HG02759 (cell line): Measurements from ENCODE around the gene MAP1LC3A.

Experiments
- ATAC-seq: cut with Tn5 transposase; IDR thresholded peaks from one replicate; pipeline ENCODE4 v1.9.1; 2021; ENCODE audit warnings: mild to moderate bottlenecking, moderate library complexity; ENCODE audit not compliant: unreplicated experiment

The MAP1LC3A gene

GRCh38 chr20:34547844-34548613 lies 10.5 kb upstream of the MAP1LC3A start:
- ATAC-seq: no peak

DNA sequence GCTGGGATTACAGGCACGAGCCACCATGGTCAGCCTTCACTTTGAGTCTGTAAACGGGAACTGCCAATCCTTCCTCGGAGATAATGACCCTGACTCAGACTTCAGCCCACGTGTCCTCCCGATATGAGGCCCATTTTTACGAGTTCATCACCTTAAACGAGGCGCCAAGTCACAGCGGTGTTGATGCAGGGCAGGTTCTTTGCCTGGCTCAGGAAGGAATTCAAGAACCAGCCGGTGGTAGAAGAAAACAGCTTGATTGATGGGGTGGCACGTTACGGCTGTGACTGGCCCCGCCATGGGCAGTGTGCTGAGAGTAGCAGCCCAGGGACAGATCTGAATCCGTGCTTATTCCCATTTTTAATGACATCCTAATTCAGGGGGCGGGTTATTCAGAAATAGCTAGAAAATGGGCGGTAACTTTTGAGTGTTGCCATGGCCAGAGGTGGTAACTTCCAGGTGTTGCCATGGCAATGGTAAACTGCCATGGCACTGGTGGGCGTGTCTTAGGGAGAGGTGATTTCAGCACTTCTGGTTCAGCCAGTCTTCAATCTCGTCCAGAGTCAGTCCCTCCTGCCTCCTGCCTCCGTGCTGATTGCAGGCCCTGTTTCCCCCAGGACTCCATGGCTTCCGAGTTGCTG lies 9.1 kb upstream of the MAP1LC3A start:
- no peak for ATAC-seq

GRCh38 chr20:34549929-34550305 lies 8.6 kb upstream of the MAP1LC3A start:
- no peak for ATAC-seq

DNA sequence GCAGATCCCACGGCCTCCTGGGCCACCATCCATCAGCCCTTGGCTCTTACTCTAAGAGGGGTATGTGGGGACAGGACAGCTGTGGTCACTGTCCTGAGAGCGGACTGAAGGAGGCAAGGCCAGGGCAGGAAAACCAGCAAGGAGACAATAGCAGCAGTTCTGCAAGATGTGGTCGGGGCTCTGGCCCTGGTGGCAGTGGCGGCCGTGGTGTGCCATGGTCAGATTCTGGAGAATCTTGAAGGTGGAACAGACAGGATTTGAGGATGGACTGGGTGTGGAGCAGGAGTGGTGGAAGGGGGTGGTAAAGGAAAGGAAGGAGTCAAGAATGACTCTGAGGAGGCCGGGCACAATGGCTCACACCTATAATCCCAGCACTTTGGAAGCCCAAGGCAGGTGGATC lies 5.9 kb upstream of the MAP1LC3A start:
- no peak for ATAC-seq

- ATAC-seq: no peak
These were observed 5.1 kb upstream of the MAP1LC3A start for GRCh38 chr20:34553366-34553867.

- ATAC-seq: no peak
These were observed 590 bp upstream of the MAP1LC3A start for GRCh38 chr20:34557936-34558319.

- no peak for ATAC-seq
These were observed 1.0 kb downstream of the MAP1LC3A start for GRCh38 chr20:34559311-34560140.

GRCh38 chr20:34560141-34560523 lies 1.6 kb downstream of the MAP1LC3A start:
- no peak for ATAC-seq

DNA sequence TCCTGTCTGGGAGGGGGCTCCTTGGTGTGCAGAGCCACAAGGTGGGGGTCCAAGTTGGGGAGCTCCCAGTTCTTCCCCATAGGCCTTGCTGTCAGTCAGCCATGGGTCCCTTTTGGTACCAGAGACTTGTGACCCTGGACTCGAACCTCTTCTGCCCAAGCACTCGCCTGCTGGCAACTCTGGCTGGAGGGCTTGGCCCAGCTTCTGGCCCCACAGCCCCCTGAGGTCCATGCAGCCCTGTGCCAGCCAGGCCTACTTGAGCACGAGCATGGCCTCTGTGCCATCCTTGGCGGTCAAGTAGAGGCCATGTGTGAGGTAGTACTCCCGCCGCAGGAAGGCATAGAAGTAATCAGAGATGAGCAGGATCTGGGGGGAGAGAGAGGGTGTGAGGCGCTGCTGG lies 2.1 kb downstream of the MAP1LC3A start:
- ATAC-seq: no peak

DNA sequence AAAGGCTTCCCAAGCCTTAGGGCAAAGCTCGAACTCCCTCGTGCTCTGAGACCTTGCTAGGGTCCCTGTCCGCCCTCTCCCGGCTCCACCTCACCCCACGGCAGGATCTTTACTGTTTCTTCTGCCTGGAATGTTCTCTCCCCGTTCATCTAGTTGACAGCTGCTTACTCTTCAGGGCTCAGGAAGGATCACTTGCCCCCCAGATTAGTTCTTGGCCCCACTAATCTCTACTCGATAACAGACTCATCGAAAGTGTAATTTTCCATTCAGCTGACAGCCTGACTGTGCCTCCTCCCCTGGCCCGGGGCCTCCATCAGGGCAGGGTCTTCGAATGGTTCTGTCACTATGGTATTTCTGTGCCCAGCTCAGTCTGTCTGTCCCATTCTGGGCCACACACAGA lies 3.1 kb downstream of the MAP1LC3A start:
- no peak for ATAC-seq

DNA sequence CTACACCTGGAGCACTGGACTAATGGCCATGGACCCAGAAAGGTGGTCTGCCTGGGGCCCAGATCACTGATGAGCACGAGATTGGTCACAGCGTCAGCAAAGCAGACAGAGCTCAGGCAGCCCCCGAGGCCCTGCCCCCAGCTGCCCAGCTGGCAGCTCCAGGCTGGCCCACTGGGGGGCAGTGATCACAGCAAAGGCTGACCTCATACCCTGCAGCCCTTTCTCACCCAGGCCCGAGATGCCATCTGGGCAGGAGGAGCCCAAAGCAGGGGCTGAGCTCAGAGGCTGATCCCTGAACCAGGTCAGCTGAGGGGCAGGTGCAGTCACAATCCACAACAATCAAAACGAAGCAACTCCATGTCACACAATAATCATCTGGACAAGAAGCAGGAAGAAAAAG lies 4.1 kb downstream of the MAP1LC3A start:
- no peak for ATAC-seq

DNA sequence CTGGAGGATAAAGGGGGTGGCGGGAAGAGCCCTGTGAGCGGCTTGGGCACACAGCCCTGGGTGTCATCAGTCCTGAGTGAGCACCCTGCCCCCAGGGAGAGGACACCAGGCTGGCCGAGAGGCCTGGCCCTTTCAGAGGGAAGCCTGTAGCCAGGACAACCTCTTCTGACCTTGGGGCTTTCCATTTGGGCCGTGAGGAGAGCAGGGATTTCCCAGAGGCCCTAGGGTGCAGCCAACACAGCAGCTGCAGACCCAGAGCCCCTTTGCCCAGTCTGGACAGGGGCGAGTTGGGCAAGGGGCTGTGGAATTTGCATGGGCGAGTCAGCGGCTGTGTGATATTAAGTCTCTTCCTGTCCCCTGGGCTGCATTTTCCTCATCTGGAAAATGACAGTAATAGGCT lies 6.3 kb downstream of the MAP1LC3A start:
- ATAC-seq: no peak

- no peak for ATAC-seq
These were observed 8.7 kb downstream of the MAP1LC3A start for GRCh38 chr20:34566978-34567891.

GRCh38 chr20:34567892-34568865 lies 9.7 kb downstream of the MAP1LC3A start:
- no peak for ATAC-seq

DNA sequence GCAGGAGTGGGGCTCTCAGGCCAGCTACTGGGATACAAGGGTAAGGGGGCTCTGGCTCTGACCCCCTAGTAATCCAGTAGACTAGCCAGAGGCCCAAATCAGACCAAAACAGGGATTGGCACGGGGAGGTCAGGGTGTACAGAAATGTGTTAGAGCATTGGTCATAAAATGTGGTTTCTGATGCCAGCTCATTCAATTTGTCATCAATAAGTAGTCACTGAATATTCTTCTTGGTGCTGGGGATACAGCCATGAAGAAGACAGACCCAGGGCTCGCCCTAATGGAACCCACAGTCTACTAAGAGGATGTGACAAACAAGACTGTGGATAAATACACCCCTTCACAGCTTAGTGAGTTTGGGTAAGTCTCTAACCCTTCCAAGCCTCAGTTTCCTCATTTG lies 11.1 kb downstream of the MAP1LC3A start:
- ATAC-seq: no peak

- no peak for ATAC-seq
These were observed 12.4 kb downstream of the MAP1LC3A start for GRCh38 chr20:34570859-34571306.

GRCh38 chr20:34571753-34572152 lies 13.2 kb downstream of the MAP1LC3A start:
- ATAC-seq: no peak

GRCh38 chr20:34573541-34574300 lies 15.2 kb downstream of the MAP1LC3A start:
- ATAC-seq: no peak

GRCh38 chr20:34574426-34574825 lies 15.9 kb downstream of the MAP1LC3A start:
- no peak for ATAC-seq
